Liver (tissue), 9 donors: Measurements from ENCODE around the gene FAAH. TPM values are rescaled to one million over a fixed set of nuclear protein-coding genes. Genes with fewer than 3 reads are reported as not detected.

Experiments
- DNase-seq: peaks from one replicate; pipeline ENCODE4 v3.0.0-alpha.2; 2017; ENCODE audit warnings: low spot score
- H3K27ac ChIP-seq, 2 donors: one replicate each; pipeline ENCODE4 v1.7.0; 2013; ENCODE audit warnings: inconsistent platforms in 2 of 2, low read length in 2 of 2, control low read depth in 1 of 2, low read depth in 1 of 2, mild to moderate bottlenecking in 1 of 2
- H3K27me3 ChIP-seq, 4 donors: one replicate each; pipeline versions ENCODE4 v1.6.1 to v1.7.0; 2013; ENCODE audit warnings: low read length in 3 of 4, inconsistent platforms in 1 of 4, mild to moderate bottlenecking in 1 of 4, moderate library complexity in 1 of 4; ENCODE audit not compliant: control insufficient read depth in 4 of 4, insufficient read depth in 4 of 4
- H3K36me3 ChIP-seq, 4 donors: one replicate each; pipeline versions ENCODE4 v1.6.1 to v1.7.0; 2013; ENCODE audit warnings: low read length in 3 of 4, mild to moderate bottlenecking in 3 of 4, low read depth in 1 of 4, moderate library complexity in 1 of 4; ENCODE audit not compliant: control insufficient read depth in 4 of 4, insufficient read depth in 3 of 4
- H3K4me1 ChIP-seq, 4 donors: one replicate each; pipeline versions ENCODE4 v1.6.1 to v1.7.0; 2013; ENCODE audit warnings: low read length in 3 of 4, mild to moderate bottlenecking in 3 of 4, moderate library complexity in 1 of 4; ENCODE audit not compliant: control insufficient read depth in 4 of 4, insufficient read depth in 4 of 4
- H3K4me3 ChIP-seq, 3 donors: one replicate each; pipeline versions ENCODE4 v1.6.1 to v1.7.0; 2013; ENCODE audit warnings: low read length in 3 of 3, control low read depth in 1 of 3, low read depth in 1 of 3, mild to moderate bottlenecking in 1 of 3
- H3K9ac ChIP-seq, 2 donors: one replicate each; pipeline ENCODE4 v1.7.0; 2013; ENCODE audit warnings: low read length in 2 of 2, mild to moderate bottlenecking in 2 of 2, moderate library complexity in 2 of 2, control low read depth in 1 of 2, low read depth in 1 of 2
- H3K9me3 ChIP-seq, 4 donors: one replicate each; pipeline versions ENCODE4 v1.6.1 to v1.7.0; 2013; ENCODE audit warnings: low read length in 3 of 4; ENCODE audit not compliant: control insufficient read depth in 4 of 4
- EGR1 ChIP-seq, 2 donors: IDR thresholded peaks; 2 replicates each; pipeline ENCODE4 v1.6.1; 2016 to 2018; ENCODE audit warnings: antibody characterized with exemption in 2 of 2, low read depth in 2 of 2
- FOXA1 ChIP-seq: IDR thresholded peaks from 2 replicates; pipeline ENCODE4 v1.6.1; 2016; ENCODE audit warnings: antibody characterized with exemption
- FOXA2 ChIP-seq: IDR thresholded peaks from 2 replicates; pipeline ENCODE4 v1.6.1; 2016; ENCODE audit warnings: antibody characterized with exemption
- GABPA ChIP-seq, 2 donors: IDR thresholded peaks in 1 of 2; conservative IDR thresholded peaks in 1 of 2; 2 replicates each; pipeline ENCODE4 v1.6.1; 2016; ENCODE audit warnings: antibody characterized with exemption in 2 of 2, mild to moderate bottlenecking in 1 of 2, moderate library complexity in 1 of 2
- HNF4A ChIP-seq, 2 donors: conservative IDR thresholded peaks; 2 replicates each; pipeline ENCODE4 v1.6.1; 2016; ENCODE audit warnings: antibody characterized with exemption in 2 of 2, mild to moderate bottlenecking in 2 of 2
- HNF4G ChIP-seq: IDR thresholded peaks from 2 replicates; pipeline ENCODE4 v1.6.1; 2016; ENCODE audit warnings: antibody characterized with exemption
- JUND ChIP-seq, 2 donors: IDR thresholded peaks; 2 replicates each; pipeline ENCODE4 v1.6.1; 2016; ENCODE audit warnings: antibody characterized with exemption in 2 of 2
- NR2F2 ChIP-seq: IDR thresholded peaks from 2 replicates; pipeline ENCODE4 v1.6.1; 2016; ENCODE audit warnings: antibody characterized with exemption
- RAD21 ChIP-seq, 2 donors: IDR thresholded peaks; 2 replicates each; pipeline ENCODE4 v1.6.1; 2016; ENCODE audit warnings: antibody characterized with exemption in 2 of 2, mild to moderate bottlenecking in 2 of 2
- RXRA ChIP-seq, 2 donors: IDR thresholded peaks; 2 replicates each; pipeline ENCODE4 v1.6.1; 2017 to 2018; ENCODE audit warnings: antibody characterized with exemption in 2 of 2, mild to moderate bottlenecking in 1 of 2
- SP1 ChIP-seq: IDR thresholded peaks from 2 replicates; pipeline ENCODE4 v1.6.1; 2018; ENCODE audit warnings: antibody characterized with exemption, mild to moderate bottlenecking
- TAF1 ChIP-seq: conservative IDR thresholded peaks from 2 replicates; pipeline ENCODE4 v1.6.1; 2016; ENCODE audit warnings: antibody characterized with exemption, mild to moderate bottlenecking
- YY1 ChIP-seq: IDR thresholded peaks from 2 replicates; pipeline ENCODE4 v1.6.1; 2016; ENCODE audit warnings: antibody characterized with exemption, mild to moderate bottlenecking
- WGBS: extraction: QIAGEN DNeasy Blood & Tissue Kit; methylation state at CpG from one replicate; pipeline ENCODE4 v1.1.7; 2013; 5-methylcytosine and 5-hydroxymethylcytosine counted together
- polyA plus RNA-seq, 2 donors: library from polyadenylated mRNA; stranded (reverse) in 1 of 2; unstranded in 1 of 2; fragments of 200-250 nt in 1 of 2; fragments of >200 nt in 1 of 2; fragmentation: Nextera tagmentation in 1 of 2; extraction: Ambion mirVana in 1 of 2; gene quantifications; one replicate each; pipeline versions ENCODE4 v1.2.1 to v1.2.3, GENCODE V29; 2013 to 2015
- total RNA-seq, 2 donors: library from RNA; depleted of rRNA; stranded (reverse); fragments of >200 nt; gene quantifications; one replicate each; pipeline ENCODE4 v1.2.3, GENCODE V29; 2014
- TF ChIP-seq, protein P1 (sequence below): IDR thresholded peaks from 2 replicates; pipeline ENCODE4 v1.6.1; 2016; ENCODE audit warnings: antibody characterized with exemption
- TF ChIP-seq, protein P2 (sequence below): IDR thresholded peaks from 2 replicates; pipeline ENCODE4 v1.6.1; 2016; ENCODE audit warnings: antibody characterized with exemption
- TF ChIP-seq, protein P3 (sequence below): IDR thresholded peaks from 2 replicates; pipeline ENCODE4 v1.6.1; 2016; ENCODE audit warnings: antibody characterized with exemption, mild to moderate bottlenecking
- TF ChIP-seq, protein P4 (sequence below): IDR thresholded peaks from 2 replicates; pipeline ENCODE4 v1.6.1; 2016; ENCODE audit warnings: antibody characterized with exemption
- TF ChIP-seq, protein P5 (sequence below): fragments of 150-350 bp; IDR thresholded peaks from 2 replicates; pipeline ENCODE4 v1.5.1; 2017; ENCODE audit warnings: improper control_type of control experiment, low read depth, low read length; ENCODE audit not compliant: missing input control
- donor health status: healthy.
- donor health status: healthy.
- donor health status: healthy.
- donor health status: healthy.
- donor health status: healthy.

FAAH gene
- total RNA-seq: 10 to 100 TPM in 1 of 2 donors, 1 to 10 TPM in 1; 4.3 to 41.5 TPM
- 10 to 100 TPM; 17.8 to 26.5 TPM for polyA plus RNA-seq

DNA sequence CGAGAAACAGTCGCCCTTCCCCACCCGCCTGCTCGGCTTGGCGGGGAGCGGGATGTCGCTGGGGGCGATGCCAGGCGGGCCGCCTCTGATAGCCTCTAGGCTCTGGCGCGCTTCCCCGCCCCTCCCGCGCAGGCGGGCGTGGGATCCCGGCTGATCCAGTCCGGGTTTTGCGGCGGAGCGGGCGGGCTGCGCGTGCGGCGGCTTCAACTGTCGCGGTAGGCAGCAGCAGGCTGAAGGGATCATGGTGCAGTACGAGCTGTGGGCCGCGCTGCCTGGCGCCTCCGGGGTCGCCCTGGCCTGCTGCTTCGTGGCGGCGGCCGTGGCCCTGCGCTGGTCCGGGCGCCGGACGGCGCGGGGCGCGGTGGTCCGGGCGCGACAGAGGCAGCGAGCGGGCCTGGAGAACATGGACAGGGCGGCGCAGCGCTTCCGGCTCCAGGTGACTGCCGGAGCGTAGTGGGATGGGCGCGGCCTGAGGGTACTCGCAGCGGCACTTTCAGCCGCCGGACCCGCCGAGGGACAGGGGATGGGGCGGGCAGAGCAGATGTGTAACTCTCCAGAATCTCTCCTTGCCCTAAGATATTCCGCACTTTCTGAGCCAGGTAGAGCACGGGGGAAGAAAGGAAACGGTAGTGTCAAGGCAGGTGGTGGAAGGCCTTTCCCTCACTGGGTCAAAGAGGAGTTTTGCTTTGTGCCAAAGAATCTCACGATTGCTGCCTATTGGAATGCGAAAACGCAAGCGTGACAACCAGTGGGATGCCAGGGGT lies at the start of gene FAAH:
FAAH (plus strand) TSS at position 210 of the 764 bp plus-strand sequence; CDS start at position 242, 32 bp downstream.
- WGBS: 4% methylated on average over 75 of the region's 75 CpGs
- peak within 1 kb of the TSS; percentile 12 to 30 for H3K9ac ChIP-seq

More for the DNA sequence above, at the start of gene FAAH:
- no peaks in the 10 kb centered on the region for H3K27me3 ChIP-seq
- H3K4me3 ChIP-seq: peak within 1 kb of the TSS; percentile 88 to 89 (median 88)
- TF ChIP-seq EGR1 (IDR thresholded peaks at IDR 0.05; ENCODE audit: low read depth in 2 of 2): no peak
- peak; percentile 83 for TF ChIP-seq SP1
- no peak for TF ChIP-seq JUND (IDR thresholded peaks at IDR 0.05)
- TF ChIP-seq, protein P1, sequence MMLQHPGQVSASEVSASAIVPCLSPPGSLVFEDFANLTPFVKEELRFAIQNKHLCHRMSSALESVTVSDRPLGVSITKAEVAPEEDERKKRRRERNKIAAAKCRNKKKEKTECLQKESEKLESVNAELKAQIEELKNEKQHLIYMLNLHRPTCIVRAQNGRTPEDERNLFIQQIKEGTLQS: no peak
- peak; percentile 72 for TF ChIP-seq HNF4G
- TF ChIP-seq FOXA2: no peak
- TF ChIP-seq NR2F2: no peak
- TF ChIP-seq, protein P2, sequence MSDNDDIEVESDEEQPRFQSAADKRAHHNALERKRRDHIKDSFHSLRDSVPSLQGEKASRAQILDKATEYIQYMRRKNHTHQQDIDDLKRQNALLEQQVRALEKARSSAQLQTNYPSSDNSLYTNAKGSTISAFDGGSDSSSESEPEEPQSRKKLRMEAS: no peak
- TF ChIP-seq, protein P3, sequence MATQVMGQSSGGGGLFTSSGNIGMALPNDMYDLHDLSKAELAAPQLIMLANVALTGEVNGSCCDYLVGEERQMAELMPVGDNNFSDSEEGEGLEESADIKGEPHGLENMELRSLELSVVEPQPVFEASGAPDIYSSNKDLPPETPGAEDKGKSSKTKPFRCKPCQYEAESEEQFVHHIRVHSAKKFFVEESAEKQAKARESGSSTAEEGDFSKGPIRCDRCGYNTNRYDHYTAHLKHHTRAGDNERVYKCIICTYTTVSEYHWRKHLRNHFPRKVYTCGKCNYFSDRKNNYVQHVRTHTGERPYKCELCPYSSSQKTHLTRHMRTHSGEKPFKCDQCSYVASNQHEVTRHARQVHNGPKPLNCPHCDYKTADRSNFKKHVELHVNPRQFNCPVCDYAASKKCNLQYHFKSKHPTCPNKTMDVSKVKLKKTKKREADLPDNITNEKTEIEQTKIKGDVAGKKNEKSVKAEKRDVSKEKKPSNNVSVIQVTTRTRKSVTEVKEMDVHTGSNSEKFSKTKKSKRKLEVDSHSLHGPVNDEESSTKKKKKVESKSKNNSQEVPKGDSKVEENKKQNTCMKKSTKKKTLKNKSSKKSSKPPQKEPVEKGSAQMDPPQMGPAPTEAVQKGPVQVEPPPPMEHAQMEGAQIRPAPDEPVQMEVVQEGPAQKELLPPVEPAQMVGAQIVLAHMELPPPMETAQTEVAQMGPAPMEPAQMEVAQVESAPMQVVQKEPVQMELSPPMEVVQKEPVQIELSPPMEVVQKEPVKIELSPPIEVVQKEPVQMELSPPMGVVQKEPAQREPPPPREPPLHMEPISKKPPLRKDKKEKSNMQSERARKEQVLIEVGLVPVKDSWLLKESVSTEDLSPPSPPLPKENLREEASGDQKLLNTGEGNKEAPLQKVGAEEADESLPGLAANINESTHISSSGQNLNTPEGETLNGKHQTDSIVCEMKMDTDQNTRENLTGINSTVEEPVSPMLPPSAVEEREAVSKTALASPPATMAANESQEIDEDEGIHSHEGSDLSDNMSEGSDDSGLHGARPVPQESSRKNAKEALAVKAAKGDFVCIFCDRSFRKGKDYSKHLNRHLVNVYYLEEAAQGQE: no peak
- TF ChIP-seq RXRA (IDR thresholded peaks at IDR 0.05): peak; percentile 64 to 74
- no peak for TF ChIP-seq FOXA1
- TF ChIP-seq RAD21 (IDR thresholded peaks at IDR 0.05): no peak
- TF ChIP-seq, protein P4, sequence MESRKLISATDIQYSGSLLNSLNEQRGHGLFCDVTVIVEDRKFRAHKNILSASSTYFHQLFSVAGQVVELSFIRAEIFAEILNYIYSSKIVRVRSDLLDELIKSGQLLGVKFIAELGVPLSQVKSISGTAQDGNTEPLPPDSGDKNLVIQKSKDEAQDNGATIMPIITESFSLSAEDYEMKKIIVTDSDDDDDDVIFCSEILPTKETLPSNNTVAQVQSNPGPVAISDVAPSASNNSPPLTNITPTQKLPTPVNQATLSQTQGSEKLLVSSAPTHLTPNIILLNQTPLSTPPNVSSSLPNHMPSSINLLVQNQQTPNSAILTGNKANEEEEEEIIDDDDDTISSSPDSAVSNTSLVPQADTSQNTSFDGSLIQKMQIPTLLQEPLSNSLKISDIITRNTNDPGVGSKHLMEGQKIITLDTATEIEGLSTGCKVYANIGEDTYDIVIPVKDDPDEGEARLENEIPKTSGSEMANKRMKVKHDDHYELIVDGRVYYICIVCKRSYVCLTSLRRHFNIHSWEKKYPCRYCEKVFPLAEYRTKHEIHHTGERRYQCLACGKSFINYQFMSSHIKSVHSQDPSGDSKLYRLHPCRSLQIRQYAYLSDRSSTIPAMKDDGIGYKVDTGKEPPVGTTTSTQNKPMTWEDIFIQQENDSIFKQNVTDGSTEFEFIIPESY: no peak
- peak in 1 of 2 donors; percentile 38 for TF ChIP-seq GABPA (IDR thresholded peaks at IDR 0.05 in 1 of 2, conservative IDR thresholded peaks at IDR 0.05 in 1 of 2)
- no peak for TF ChIP-seq TAF1
- TF ChIP-seq HNF4A (conservative IDR thresholded peaks at IDR 0.05): peak; percentile 82 to 85
- peak; percentile 57 for TF ChIP-seq YY1
- TF ChIP-seq, protein P5, sequence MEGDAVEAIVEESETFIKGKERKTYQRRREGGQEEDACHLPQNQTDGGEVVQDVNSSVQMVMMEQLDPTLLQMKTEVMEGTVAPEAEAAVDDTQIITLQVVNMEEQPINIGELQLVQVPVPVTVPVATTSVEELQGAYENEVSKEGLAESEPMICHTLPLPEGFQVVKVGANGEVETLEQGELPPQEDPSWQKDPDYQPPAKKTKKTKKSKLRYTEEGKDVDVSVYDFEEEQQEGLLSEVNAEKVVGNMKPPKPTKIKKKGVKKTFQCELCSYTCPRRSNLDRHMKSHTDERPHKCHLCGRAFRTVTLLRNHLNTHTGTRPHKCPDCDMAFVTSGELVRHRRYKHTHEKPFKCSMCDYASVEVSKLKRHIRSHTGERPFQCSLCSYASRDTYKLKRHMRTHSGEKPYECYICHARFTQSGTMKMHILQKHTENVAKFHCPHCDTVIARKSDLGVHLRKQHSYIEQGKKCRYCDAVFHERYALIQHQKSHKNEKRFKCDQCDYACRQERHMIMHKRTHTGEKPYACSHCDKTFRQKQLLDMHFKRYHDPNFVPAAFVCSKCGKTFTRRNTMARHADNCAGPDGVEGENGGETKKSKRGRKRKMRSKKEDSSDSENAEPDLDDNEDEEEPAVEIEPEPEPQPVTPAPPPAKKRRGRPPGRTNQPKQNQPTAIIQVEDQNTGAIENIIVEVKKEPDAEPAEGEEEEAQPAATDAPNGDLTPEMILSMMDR: no peak
- H3K27ac ChIP-seq: peak within 1 kb of the TSS; percentile 78 to 86
- H3K4me1 ChIP-seq: peaks cover 5 to 19% (median 12%) of the 10 kb centered on the region in 4 donors
- peaks cover 0 to 6% (median 2%) of the 10 kb centered on the region in 4 donors for H3K9me3 ChIP-seq
- no peaks in the 10 kb centered on the region for H3K36me3 ChIP-seq
- peak; percentile 64 for DNase-seq
